ENCODE measurements around the gene SLC24A3. TPM values are rescaled to one million over a fixed set of nuclear protein-coding genes. Genes with fewer than 3 reads are reported as not detected.

Gene SLC24A3
- total RNA-seq, 4 donors from 2014 or later: 2.3 to 6.9 (median 5.4) TPM

DNA sequence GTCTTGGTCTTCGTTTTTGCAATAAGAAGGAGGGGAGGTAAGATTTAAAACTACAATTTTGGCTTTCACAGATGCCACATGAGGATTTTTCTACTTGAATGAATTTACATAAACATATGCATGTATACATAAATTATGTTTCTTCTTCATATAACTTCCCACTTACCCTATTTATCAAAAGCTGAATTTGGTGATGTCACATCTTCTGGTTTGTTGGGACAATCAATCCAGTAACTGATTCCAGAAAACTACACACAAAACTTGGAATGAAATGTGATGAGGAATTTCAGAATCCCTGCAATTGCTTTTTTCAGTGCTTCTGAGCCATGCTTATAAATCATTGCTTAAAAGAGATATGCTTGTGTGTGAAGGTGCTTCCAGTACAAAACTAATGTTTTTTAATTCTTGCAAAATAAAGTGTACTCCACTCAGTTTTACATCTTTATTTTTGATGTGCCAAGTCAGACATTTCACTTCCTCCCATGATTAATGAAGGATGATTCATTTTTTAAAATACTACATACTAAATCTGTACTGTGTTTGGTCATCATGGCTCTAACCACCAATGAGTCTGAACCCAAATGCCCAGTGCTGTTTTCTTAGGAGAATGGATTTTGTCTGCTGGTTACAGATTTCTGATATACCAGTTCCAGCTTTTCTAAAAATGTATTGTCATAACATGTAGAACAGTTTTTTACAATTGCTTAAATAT is 513.5 kb downstream of the SLC24A3 start:
- TF ChIP-seq, protein P1, sequence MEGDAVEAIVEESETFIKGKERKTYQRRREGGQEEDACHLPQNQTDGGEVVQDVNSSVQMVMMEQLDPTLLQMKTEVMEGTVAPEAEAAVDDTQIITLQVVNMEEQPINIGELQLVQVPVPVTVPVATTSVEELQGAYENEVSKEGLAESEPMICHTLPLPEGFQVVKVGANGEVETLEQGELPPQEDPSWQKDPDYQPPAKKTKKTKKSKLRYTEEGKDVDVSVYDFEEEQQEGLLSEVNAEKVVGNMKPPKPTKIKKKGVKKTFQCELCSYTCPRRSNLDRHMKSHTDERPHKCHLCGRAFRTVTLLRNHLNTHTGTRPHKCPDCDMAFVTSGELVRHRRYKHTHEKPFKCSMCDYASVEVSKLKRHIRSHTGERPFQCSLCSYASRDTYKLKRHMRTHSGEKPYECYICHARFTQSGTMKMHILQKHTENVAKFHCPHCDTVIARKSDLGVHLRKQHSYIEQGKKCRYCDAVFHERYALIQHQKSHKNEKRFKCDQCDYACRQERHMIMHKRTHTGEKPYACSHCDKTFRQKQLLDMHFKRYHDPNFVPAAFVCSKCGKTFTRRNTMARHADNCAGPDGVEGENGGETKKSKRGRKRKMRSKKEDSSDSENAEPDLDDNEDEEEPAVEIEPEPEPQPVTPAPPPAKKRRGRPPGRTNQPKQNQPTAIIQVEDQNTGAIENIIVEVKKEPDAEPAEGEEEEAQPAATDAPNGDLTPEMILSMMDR (IDR thresholded peaks at IDR 0.05): no peak
- TF ChIP-seq POLR2A (IDR thresholded peaks at IDR 0.05): no peak
- WGBS, 2 donors: 77 to 86% methylated on average over 1 of the region's 1 CpG
- H3K4me3 ChIP-seq (ENCODE audit: low read depth, poor library complexity, severe bottlenecking): no peak overlapping the region
- no peak for DNase-seq (ENCODE audit: low spot score in 2 of 2)
- intact Hi-C loops (cut with DNase I; ENCODE audit: low total_unique reads): no loop called here

DNA sequence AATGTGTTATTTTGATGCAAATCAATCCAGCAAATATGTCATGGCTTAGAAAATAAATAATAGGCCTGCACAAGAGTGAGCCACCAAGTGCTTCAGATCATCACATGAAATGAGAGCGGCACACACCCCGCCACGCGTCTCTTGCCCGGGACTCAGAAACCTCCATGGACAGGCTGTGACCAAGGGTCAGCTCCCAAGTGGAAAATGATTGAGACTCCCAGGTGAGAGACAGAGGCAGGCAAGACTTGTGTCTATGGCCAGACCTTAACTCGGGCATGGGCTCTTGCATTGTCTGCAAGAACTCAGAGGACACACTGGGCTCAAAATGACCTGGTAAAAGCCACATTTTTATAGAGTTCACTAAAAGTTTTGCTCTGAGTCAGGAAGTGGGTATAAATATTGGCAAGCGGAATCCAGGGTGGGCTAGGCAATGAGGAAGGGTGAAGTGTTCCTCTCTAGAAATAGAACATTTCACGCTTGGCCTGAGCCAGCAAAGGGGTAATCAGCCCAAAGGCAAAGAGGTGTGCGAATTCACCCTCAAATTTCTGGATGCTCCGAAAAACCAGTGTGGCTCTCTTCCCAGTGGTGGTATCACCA is 514.9 kb downstream of the SLC24A3 start:
- DNase-seq (ENCODE audit: low spot score in 2 of 2): peak in 1 of 2 donors; percentile 36
- intact Hi-C loops (cut with DNase I; ENCODE audit: low total_unique reads): no loop called here
- no peak overlapping the region for H3K4me3 ChIP-seq (ENCODE audit: low read depth, poor library complexity, severe bottlenecking)
- TF ChIP-seq, protein P1 (IDR thresholded peaks at IDR 0.05): no peak
- no peak for TF ChIP-seq POLR2A (IDR thresholded peaks at IDR 0.05)
- WGBS, 2 donors: 90 to 93% methylated on average over 10 of the region's 10 CpGs

DNA sequence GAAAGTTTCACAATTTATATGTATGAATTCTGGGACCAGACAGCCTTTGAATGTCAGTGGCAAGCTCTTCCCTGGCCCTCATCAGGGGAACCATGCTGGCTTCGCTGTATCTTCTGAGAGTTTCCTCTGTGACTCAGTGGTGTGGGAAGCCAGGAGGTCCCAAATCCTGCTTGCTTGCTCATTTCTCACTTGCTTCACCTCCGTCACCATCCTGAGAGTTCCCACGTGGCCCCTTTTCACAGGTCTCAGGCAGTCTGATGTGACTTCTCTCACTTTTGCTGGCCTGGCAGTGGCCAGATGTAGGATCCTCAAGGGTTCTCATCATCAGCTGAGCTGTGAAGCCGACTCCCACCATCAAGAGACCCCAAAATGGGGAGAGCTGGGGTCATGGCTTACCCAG is 517.2 kb downstream of the SLC24A3 start:
- no peak overlapping the region for H3K4me3 ChIP-seq (ENCODE audit: low read depth, poor library complexity, severe bottlenecking)
- 90% methylated on average over 4 of the region's 4 CpGs for WGBS, 2 donors
- intact Hi-C loops (cut with DNase I; ENCODE audit: low total_unique reads): no loop called here
- peak in 1 of 2 donors; percentile 57 for DNase-seq (ENCODE audit: low spot score in 2 of 2)
- TF ChIP-seq, protein P1 (IDR thresholded peaks at IDR 0.05): no peak

DNA sequence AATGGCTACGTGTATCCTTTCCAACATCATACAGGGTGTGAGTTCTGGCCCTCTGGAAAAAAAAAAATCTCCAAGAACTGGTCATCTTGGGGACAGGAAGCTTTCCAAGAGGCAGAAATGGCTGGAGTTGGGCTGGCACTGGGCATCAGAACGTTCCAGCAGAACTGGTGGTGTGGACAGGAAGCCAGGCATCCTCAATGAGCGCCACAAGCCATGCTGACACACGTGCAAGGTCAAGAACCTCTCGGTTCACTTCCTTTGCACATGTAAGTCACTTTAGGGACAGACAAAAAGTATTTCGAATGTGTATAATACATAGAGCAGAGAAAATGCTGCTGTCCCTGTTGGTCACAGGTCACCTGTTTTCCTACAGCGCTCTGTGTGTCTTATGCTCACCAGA is 518.3 kb downstream of the SLC24A3 start:
- intact Hi-C loops (cut with DNase I; ENCODE audit: low total_unique reads): no loop called here
- no peak overlapping the region for H3K4me3 ChIP-seq (ENCODE audit: low read depth, poor library complexity, severe bottlenecking)
- WGBS, 2 donors: 71 to 74% methylated on average over 7 of the region's 7 CpGs
- no peak for TF ChIP-seq POLR2A (IDR thresholded peaks at IDR 0.05)
- TF ChIP-seq, protein P1 (IDR thresholded peaks at IDR 0.05): no peak
- peak in 1 of 2 donors; percentile 77 for DNase-seq (ENCODE audit: low spot score in 2 of 2)

DNA sequence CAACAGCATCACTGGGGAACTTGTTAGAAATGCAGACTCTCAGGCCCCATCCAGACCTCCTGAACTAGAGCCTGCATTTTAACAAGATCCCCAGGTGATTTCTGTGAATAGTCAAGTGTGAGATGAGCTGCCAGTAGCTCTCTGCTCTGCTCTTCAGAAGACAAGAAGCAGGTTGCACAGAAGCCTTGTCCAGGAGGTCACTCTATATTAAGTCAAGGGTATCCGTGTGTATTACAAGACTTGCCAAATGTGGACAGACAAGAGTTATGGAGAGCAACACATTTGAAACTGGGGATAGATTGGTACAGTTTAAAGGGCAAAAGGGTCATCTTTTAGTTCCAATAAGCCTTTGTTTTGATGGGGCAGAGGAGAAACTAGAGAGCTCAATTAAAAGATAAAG is 522.4 kb downstream of the SLC24A3 start:
- 94 to 97% methylated on average over 1 of the region's 1 CpG for WGBS, 2 donors
- intact Hi-C loops (cut with DNase I; ENCODE audit: low total_unique reads): no loop called here

More for the DNA sequence above, 522.4 kb downstream of the SLC24A3 start:
- DNase-seq (ENCODE audit: low spot score in 2 of 2): no peak
- no peak overlapping the region for H3K4me3 ChIP-seq (ENCODE audit: low read depth, poor library complexity, severe bottlenecking)
- TF ChIP-seq POLR2A (IDR thresholded peaks at IDR 0.05): no peak
- TF ChIP-seq, protein P1 (IDR thresholded peaks at IDR 0.05): no peak
